HG03469 (cell line): ENCODE measurements around the gene PPP1R15B.
"Not testable (repeated sequence)": the region's sequence is repeated elsewhere in the genome, so short reads cannot be mapped to it uniquely, and the experiment has no call there.

ENCODE experiments used
- ATAC-seq: cut with Tn5 transposase; IDR thresholded peaks from one replicate; pipeline ENCODE4 v1.9.1; 2021; ENCODE audit warnings: mild to moderate bottlenecking, moderate library complexity, moderate number of reproducible peaks; ENCODE audit not compliant: unreplicated experiment

Gene PPP1R15B

DNA sequence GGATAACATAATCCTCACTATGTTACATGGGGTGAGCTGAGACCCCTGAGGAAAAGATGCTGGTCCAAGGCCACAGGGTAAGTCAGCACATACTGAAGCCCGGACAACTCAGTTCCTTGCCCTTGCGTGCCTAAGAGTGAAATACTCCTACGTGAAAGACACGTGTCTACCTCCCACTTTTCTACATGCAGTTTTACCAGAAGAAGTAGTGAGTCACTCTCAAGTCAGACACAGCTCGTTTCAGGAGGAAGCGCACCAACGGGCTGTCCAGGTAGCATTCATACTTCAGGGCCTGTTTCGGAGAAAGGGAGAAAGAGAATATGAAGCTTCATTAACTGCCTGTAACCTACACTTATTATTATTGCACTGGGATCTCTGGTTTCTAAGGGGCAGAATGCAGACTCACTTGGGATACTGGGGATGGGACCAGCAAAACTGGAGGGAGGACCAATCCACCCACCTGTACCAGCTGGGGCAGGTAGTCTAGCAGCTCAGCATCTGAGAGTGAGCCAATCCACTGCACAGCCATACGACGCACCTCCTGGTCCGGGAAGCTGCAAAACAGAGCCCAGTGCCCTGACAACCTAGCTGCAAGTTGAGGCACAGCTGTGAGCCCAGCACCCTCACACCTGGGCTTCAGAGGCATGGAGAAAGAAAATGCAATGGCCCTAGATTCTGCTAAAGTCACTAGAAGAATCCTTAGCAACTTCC, 32.4 kb upstream of the PPP1R15B start:
- no peak for ATAC-seq

- ATAC-seq: no peak
These were observed 31.6 kb upstream of the PPP1R15B start for GRCh38 chr1:204443260-204443619.

GRCh38 chr1:204442376-204443259, 31.0 kb upstream of the PPP1R15B start:
- ATAC-seq: no peak

- no peak for ATAC-seq
These were observed 29.9 kb upstream of the PPP1R15B start for GRCh38 chr1:204441558-204441957.

DNA sequence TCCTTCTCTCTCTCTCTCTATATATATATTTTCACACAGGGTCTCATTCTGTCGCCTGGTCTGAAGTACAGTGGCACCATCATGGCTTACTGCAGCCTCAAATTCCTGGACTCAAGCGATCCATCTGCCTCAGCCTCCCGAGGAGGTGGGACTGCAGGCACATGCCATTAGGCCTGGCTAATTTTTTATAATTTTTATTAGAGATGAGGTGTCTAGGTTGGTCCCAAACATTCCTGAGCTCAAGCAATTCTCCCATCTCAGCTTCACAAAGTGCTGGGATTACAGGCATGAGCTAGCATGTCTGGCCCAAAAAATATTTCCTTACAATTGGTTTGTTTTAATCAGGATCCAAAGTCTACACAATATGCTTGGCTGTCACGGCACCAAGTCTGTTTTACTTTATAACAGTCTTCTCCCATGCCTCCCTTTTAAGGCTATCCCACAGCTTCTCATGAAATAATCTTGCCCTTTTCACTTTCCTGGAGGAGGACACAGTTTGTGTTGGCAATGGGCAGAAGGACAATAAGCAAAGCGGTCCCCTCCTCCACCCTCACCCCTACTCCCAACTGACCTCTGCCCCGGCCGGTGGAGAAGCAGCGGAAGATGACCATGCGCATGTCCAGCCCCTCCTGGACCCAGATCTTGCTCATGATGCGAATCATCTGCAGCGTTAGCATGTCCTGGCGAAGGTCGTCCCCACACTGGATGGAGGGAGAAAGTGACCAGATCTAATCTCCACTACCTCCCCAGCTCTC, 28.2 kb upstream of the PPP1R15B start:
- ATAC-seq: no peak

- ATAC-seq: no peak
These were observed 27.0 kb upstream of the PPP1R15B start for GRCh38 chr1:204438628-204439027.

DNA sequence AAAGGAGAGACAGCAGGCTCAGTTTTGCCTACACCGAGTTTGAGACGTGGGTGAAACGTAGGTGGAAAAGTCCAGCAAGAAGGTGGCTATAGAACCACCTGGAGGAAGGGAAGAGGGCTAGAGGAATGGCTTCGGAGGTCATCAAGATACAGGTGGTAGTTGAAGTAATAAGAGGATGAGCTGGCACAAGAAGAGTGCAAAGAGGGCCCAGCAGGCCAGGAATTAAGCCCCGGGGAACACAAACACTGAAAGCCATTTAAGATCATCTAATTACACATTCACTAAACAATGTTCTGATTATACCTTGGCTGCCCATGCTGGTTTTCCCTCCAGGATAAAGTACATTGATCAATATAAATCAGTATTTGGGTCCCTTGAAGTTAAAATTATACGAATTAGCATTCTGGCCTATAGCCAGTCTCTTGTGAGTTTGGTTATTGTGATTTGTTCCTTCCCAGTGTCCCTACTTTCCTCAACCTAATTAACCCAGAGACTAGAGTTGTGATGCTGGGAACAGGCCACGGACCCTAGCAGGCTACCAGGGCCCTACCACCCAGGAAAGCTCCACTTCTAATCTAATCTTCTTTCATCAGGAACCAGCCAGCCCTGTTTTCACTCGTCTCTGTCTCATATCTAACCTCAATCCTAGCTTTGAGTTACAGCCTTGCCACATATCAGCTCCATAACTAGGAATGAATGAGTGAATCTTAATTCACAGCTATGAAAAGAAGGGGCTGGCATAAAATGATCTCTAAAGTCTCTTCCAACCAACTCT, 26.4 kb upstream of the PPP1R15B start:
- no peak for ATAC-seq

GRCh38 chr1:204435872-204436271, 24.3 kb upstream of the PPP1R15B start:
- ATAC-seq: no peak

DNA sequence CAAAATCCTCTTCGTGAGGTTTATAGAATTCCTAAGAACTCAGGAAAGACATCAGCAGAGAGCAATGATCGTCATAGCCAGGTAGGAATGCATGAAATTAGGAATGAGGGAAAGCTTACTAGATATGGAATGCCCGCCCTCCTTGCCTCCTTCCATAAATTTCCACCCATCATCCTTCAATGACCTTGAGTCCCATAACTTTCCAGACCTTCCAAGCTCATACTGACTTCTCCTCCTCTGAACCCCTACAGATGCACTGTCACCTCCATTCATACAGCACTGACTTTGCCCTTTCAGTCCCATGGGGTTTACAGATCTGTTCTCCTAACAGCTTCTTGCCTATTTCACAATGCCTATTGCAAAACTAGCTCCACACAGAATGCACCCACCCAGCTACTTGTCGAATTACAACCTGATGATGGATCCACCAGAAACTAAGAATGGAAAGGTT, 23.8 kb upstream of the PPP1R15B start:
- ATAC-seq: no peak

DNA sequence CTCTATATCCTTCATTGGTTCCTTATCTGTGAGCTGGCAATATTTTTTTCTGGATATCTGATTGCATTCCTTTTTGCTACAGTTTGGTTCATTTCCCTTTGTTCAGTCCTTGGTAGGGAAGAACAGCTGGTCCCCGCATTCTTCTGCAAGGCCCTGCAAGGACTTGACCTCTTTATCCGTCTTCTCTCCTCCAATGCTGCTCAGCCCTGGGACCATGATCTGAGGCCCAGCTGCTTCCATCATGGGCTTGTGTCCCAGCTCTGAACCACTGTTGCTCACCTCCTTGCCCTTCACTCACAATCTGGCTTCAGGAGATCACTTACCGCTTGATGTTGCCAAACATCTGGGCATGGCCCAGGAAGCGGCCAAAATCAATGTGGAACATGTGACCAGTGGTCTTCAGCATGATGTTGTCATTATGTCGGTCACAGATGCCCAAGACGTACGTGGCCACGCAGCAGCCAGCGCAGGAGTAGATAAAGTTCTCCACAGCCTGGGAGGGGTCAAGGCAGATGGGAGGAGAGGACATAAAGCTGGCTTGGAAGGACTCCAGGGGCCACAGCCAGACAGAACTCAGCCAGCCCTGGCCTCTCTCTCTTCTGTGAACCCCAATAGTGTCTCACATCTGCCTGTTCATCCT, 22.6 kb upstream of the PPP1R15B start:
- no peak for ATAC-seq

- no peak for ATAC-seq
These were observed 21.1 kb upstream of the PPP1R15B start for GRCh38 chr1:204432708-204433107.

DNA sequence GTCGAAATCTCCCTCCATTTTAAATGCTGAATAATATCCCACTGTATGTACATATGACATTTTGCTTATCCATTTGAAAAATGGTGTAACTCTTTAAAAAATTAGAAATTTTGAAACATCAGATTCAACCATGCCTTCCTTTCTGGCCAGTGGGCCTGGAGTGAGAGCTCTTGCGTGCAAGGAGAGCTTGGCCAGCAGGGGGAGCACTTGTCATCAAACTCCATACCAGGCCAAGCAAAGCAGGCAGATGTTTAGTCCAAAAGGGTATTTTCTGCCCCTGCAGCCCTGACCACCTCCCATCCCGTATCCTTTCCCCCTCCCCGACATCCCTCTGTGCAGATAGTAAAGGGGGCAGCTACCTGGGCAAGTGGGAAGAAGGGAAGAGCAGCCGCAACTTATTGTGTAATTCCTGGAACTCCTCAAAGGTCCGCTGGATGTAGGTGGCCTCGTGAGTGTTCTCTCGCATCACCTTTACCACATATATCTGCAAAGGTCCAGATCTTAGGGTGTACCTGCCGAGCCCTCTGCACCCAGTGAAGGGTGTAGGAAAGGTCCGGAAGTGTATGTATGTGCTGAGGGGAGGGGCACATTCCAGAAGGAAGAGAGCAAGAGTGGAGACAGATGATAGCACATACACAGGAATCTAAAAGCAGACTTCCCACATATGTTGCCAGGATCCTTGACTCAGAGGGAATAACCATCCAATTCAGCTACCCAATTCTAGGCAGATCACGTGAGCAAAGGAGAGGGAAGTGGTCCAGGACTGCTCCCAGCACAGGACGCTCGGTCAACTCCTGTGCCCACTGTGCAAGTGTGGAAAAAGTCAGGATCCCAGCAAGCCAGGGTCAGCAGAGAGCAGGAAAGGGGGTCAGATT, 19.9 kb upstream of the PPP1R15B start:
- ATAC-seq: no peak

- no peak for ATAC-seq
These were observed 18.1 kb upstream of the PPP1R15B start for GRCh38 chr1:204429746-204430145.

GRCh38 chr1:204426971-204427701, 15.5 kb upstream of the PPP1R15B start:
- no peak for ATAC-seq

DNA sequence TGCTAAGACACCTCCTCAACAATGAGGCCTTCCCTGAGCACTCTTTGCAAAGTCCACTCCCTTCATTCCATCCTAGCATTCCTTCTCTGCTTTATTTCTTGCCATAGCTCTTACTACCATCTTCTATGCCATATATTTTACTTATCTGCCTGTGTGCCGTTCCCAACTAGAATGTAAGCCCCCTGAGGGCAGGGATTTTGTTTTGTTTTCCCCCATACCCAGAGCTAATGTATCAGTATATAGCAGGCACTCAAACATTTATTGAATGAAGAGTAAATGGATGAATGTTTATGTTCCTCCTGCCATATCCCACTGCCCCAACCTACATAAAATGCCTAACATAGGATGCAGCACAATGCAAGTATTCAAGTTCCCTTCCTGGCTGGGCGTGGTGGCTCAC, 14.9 kb upstream of the PPP1R15B start:
- no peak for ATAC-seq

DNA sequence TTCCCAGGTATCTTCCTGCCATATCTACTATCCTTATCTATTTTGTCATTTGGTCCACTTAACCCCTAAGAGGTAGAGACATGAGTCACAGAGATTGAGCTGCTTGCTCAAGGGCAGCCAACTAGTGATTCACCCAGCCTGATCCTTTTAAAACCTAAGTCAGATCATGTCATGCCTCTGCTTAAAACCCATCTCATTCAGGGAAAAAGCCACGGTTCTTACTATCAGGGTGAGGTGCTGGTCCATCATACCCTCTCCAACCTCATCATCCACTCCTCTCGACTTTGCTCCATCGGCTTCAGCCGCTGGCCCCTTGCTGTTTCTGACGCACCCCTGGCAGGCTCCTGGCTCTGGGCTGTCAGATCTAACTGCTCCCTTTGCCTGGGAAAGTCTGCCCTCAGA, 14.4 kb upstream of the PPP1R15B start:
- ATAC-seq: no peak

GRCh38 chr1:204424621-204425020, 13.0 kb upstream of the PPP1R15B start:
- no peak for ATAC-seq

DNA sequence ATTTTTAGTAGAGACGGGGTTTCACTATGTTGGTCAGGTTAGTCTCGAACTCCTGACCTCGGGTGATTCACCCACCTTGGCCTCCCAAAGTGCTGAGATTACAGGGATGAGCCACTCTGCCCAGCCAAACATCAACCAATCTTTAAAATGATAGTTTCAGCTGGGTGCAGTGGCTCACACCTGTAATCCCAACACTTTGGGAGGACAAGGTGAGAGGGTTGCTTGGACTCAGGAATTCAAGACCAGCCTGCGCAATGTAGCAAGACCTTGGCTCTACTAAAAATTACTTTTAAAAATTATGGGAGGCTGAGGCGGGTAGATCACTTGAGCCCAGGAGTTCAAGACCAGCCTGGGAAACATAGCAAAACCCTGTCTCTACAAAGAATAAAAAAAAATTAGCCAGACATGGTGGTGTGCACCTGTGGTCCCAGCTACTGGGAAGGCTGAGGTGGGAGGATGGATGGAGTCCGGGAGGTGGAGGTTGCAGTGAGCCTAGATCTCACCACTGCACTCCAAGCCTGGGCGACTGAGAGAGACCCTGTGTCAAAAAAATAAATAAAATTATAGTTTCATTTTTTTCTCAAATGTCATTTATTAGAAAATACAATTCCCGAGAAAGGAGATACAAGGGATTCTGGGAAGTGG, 10.6 kb upstream of the PPP1R15B start:
- ATAC-seq: not testable (repeated sequence)
